HepG2 (cell line): Measurements from ENCODE around the gene NLGN2. TPM values are rescaled to one million over a fixed set of nuclear protein-coding genes. Genes with fewer than 3 reads are reported as not detected.

Experiments
- CCDC6 ChIP-seq: sonication (generic); formaldehyde crosslinking; IDR thresholded peaks from 2 replicates; pipeline ENCODE4 v1.8.1; 2022; ENCODE audit warnings: mild to moderate bottlenecking, missing genetic modification reagents, moderate library complexity
- HDAC2 ChIP-seq: sonication (generic); formaldehyde crosslinking; IDR thresholded peaks from 2 replicates; pipeline ENCODE4 v1.4.0; 2020; ENCODE audit warnings: missing genetic modification reagents
- HOXA9 ChIP-seq: sonication (generic); formaldehyde crosslinking; IDR thresholded peaks from 2 replicates; pipeline ENCODE4 v1.8.1; 2022; ENCODE audit warnings: missing genetic modification reagents, mild to moderate bottlenecking, moderate library complexity, borderline replicate concordance
- SRSF9 ChIP-seq: fragments of 200-400 bp; formaldehyde crosslinking; IDR thresholded peaks from 2 replicates; pipeline ENCODE4 v1.6.1; 2018; ENCODE audit warnings: borderline replicate concordance, mild to moderate bottlenecking, low read depth, low read length; ENCODE audit not compliant: insufficient read depth, poor library complexity, severe bottlenecking
- SUZ12 ChIP-seq: fragments of 150-350 bp; IDR thresholded peaks from 2 replicates; pipeline ENCODE4 v1.6.1; 2014; ENCODE audit warnings: low read depth, low read length
- WIZ ChIP-seq: sonication (generic); formaldehyde crosslinking; IDR thresholded peaks from 2 replicates; pipeline ENCODE4 v1.5.1; 2020; ENCODE audit warnings: mild to moderate bottlenecking, missing genetic modification reagents
- ZC3H13 ChIP-seq: sonication (generic); formaldehyde crosslinking; IDR thresholded peaks from 2 replicates; pipeline ENCODE4 v1.8.1; 2023; ENCODE audit warnings: mild to moderate bottlenecking, missing genetic modification reagents, moderate library complexity
- ZNF121 ChIP-seq: sonication (generic); formaldehyde crosslinking; IDR thresholded peaks from 2 replicates; pipeline ENCODE4 v1.5.0; 2020; ENCODE audit warnings: mild to moderate bottlenecking, missing genetic modification reagents
- ZNF44 ChIP-seq: sonication (generic); formaldehyde crosslinking; IDR thresholded peaks from 2 replicates; pipeline ENCODE4 v1.5.1; 2020; ENCODE audit warnings: mild to moderate bottlenecking, missing genetic modification reagents
- polyA plus RNA-seq, 8 experiments: library from polyadenylated mRNA; depleted of rRNA in 3 of 8; stranded (reverse) in 7 of 8; unstranded in 1 of 8; fragments of >200 nt; fragmentation: Illumina TruSeq in 4 of 8; extraction: Trizol in 4 of 8; gene quantifications; 2 replicates each; pipeline versions ENCODE4 v1.2.1 to v1.2.3, GENCODE V29; 2011 to 2016; ENCODE audit warnings: low read depth in 4 of 8, missing spikeins in 1 of 8, mixed read lengths in 1 of 8; ENCODE audit not compliant: insufficient read depth in 1 of 8
- total RNA-seq, 5 experiments: library from RNA; depleted of rRNA; stranded (reverse); fragments of >200 nt; fragmentation: Illumina TruSeq; extraction: Trizol; gene quantifications; 2 replicates each; pipeline ENCODE4 v1.2.3, GENCODE V29; 2016; ENCODE audit warnings: low read depth in 1 of 5
- TF ChIP-seq, protein P1 (sequence below): sonication (generic); formaldehyde crosslinking; conservative IDR thresholded peaks from 2 replicates; pipeline ENCODE4 v1.8.1; 2023; ENCODE audit warnings: missing genetic modification reagents
- TF ChIP-seq, protein P2 (sequence below): sonication (generic); formaldehyde crosslinking; IDR thresholded peaks from 2 replicates; pipeline ENCODE4 v1.4.0; 2020; ENCODE audit warnings: missing genetic modification reagents
- TF ChIP-seq, protein P3 (sequence below): sonication (generic); formaldehyde crosslinking; IDR thresholded peaks from 2 replicates; pipeline ENCODE4 v1.4.0; 2020; ENCODE audit warnings: mild to moderate bottlenecking, missing genetic modification reagents, borderline replicate concordance
- TF ChIP-seq, protein P4 (sequence below): sonication (generic); formaldehyde crosslinking; IDR thresholded peaks from 2 replicates; pipeline ENCODE4 v1.5.0; 2020; ENCODE audit warnings: mild to moderate bottlenecking, missing genetic modification reagents
- TF ChIP-seq, protein P5 (sequence below): sonication (generic); formaldehyde crosslinking; IDR thresholded peaks from 2 replicates; pipeline ENCODE4 v1.8.1; 2023; ENCODE audit warnings: missing genetic modification reagents, mild to moderate bottlenecking, borderline replicate concordance
- TF ChIP-seq, protein P6 (sequence below): sonication (generic); formaldehyde crosslinking; IDR thresholded peaks from 2 replicates; pipeline ENCODE4 v1.8.0; 2022; ENCODE audit warnings: missing genetic modification reagents, mild to moderate bottlenecking, inconsistent platforms, borderline replicate concordance

Gene NLGN2
- total and polyA plus RNA-seq, 2 of the 13 experiments (the other 11 are each of a cell fraction or from before 2014, with no cell fraction given): 1.9 to 11.0 TPM

DNA sequence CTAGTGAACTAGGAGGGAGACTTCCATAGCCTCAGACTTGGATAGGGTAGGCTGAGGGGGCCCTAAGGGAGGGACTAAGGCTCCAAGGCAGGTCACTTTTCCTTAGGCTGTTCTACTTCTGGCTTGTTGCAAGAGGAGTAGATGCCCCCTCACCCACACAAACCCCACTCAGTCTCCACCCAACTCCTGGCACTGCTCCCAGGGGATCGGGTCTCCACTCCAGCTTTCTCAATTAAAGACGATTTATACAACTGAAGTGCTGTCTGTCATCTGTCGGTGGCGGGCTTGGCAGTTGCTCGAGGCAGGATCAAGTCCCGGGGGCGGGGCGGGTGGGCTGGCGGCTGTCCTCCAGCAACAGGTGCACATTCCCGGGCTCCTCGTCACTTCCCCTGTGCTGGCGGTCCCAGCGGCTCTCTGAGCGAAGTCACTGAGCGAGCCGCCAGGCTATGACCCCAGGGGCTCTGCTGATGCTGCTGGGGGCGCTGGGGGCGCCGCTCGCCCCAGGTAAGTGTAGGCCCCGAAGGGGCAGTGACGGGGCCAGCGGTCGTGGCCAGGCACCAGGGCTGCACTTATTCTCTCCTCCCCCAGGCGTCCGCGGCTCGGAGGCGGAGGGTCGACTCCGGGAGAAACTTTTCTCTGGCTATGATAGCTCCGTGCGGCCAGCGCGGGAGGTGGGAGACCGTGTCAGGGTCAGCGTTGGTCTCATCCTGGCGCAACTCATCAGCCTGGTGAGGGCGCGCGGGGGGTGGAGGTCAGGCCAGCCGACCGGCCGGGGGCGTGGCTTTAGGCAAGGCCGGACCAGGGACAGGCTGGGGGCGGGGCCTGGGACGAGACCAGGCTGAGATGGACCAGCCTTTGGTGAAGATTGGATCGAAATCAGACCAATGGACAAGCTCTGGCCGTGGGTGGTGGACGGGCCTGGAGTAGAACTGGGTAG, 37.3 kb downstream of the NLGN2 start, which contains the start of gene CHRNB1 (continued):
- TF ChIP-seq, protein P1, sequence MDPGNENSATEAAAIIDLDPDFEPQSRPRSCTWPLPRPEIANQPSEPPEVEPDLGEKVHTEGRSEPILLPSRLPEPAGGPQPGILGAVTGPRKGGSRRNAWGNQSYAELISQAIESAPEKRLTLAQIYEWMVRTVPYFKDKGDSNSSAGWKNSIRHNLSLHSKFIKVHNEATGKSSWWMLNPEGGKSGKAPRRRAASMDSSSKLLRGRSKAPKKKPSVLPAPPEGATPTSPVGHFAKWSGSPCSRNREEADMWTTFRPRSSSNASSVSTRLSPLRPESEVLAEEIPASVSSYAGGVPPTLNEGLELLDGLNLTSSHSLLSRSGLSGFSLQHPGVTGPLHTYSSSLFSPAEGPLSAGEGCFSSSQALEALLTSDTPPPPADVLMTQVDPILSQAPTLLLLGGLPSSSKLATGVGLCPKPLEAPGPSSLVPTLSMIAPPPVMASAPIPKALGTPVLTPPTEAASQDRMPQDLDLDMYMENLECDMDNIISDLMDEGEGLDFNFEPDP (CRISPR knock-in tag): no peak
- no peak for TF ChIP-seq WIZ
- TF ChIP-seq, protein P2, sequence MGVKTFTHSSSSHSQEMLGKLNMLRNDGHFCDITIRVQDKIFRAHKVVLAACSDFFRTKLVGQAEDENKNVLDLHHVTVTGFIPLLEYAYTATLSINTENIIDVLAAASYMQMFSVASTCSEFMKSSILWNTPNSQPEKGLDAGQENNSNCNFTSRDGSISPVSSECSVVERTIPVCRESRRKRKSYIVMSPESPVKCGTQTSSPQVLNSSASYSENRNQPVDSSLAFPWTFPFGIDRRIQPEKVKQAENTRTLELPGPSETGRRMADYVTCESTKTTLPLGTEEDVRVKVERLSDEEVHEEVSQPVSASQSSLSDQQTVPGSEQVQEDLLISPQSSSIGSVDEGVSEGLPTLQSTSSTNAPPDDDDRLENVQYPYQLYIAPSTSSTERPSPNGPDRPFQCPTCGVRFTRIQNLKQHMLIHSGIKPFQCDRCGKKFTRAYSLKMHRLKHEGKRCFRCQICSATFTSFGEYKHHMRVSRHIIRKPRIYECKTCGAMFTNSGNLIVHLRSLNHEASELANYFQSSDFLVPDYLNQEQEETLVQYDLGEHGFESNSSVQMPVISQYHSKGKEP (CRISPR knock-in tag): no peak
- TF ChIP-seq SUZ12: no peak
- TF ChIP-seq, protein P3, sequence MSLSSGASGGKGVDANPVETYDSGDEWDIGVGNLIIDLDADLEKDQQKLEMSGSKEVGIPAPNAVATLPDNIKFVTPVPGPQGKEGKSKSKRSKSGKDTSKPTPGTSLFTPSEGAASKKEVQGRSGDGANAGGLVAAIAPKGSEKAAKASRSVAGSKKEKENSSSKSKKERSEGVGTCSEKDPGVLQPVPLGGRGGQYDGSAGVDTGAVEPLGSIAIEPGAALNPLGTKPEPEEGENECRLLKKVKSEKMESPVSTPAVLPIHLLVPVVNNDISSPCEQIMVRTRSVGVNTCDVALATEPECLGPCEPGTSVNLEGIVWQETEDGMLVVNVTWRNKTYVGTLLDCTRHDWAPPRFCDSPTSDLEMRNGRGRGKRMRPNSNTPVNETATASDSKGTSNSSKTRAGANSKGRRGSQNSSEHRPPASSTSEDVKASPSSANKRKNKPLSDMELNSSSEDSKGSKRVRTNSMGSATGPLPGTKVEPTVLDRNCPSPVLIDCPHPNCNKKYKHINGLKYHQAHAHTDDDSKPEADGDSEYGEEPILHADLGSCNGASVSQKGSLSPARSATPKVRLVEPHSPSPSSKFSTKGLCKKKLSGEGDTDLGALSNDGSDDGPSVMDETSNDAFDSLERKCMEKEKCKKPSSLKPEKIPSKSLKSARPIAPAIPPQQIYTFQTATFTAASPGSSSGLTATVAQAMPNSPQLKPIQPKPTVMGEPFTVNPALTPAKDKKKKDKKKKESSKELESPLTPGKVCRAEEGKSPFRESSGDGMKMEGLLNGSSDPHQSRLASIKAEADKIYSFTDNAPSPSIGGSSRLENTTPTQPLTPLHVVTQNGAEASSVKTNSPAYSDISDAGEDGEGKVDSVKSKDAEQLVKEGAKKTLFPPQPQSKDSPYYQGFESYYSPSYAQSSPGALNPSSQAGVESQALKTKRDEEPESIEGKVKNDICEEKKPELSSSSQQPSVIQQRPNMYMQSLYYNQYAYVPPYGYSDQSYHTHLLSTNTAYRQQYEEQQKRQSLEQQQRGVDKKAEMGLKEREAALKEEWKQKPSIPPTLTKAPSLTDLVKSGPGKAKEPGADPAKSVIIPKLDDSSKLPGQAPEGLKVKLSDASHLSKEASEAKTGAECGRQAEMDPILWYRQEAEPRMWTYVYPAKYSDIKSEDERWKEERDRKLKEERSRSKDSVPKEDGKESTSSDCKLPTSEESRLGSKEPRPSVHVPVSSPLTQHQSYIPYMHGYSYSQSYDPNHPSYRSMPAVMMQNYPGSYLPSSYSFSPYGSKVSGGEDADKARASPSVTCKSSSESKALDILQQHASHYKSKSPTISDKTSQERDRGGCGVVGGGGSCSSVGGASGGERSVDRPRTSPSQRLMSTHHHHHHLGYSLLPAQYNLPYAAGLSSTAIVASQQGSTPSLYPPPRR (CRISPR knock-in tag): no peak; the same call in 1 of the 2 replicates
- peak; percentile 92 for TF ChIP-seq ZC3H13 (CRISPR knock-in tag)
- TF ChIP-seq, protein P4, sequence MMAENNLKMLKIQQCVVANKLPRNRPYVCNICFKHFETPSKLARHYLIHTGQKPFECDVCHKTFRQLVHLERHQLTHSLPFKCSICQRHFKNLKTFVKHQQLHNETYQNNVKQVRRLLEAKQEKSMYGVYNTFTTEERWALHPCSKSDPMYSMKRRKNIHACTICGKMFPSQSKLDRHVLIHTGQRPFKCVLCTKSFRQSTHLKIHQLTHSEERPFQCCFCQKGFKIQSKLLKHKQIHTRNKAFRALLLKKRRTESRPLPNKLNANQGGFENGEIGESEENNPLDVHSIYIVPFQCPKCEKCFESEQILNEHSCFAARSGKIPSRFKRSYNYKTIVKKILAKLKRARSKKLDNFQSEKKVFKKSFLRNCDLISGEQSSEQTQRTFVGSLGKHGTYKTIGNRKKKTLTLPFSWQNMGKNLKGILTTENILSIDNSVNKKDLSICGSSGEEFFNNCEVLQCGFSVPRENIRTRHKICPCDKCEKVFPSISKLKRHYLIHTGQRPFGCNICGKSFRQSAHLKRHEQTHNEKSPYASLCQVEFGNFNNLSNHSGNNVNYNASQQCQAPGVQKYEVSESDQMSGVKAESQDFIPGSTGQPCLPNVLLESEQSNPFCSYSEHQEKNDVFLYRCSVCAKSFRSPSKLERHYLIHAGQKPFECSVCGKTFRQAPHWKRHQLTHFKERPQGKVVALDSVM (CRISPR knock-in tag): 0 out of 2 replicates have a peak, but pooled peaks have one; percentile 51
- TF ChIP-seq HDAC2: no peak
- no peak for TF ChIP-seq HOXA9 (CRISPR knock-in tag)
- TF ChIP-seq, protein P5, sequence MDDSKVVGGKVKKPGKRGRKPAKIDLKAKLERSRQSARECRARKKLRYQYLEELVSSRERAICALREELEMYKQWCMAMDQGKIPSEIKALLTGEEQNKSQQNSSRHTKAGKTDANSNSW (CRISPR knock-in tag): no peak
- no peak for TF ChIP-seq SRSF9
- peak; percentile 80 for TF ChIP-seq ZNF44 (CRISPR knock-in tag)
- TF ChIP-seq, protein P6, sequence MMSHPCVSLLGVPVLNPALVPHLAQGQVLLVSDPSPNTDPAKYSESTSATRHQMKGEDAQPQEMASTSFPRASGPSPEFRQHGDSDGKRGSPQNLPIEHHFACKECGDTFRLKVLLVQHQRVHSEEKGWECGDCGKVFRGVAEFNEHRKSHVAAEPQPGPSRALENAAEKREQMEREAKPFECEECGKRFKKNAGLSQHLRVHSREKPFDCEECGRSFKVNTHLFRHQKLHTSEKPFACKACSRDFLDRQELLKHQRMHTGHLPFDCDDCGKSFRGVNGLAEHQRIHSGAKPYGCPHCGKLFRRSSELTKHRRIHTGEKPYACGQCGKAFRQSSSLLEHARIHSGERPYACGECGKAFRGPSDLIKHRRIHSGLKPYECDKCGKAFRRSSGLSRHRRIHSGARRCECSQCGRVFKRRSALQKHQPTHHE (CRISPR knock-in tag): no peak
- TF ChIP-seq ZNF121 (CRISPR knock-in tag): no peak
- TF ChIP-seq CCDC6 (CRISPR knock-in tag): no peak
